ENCODE measurements around the gene WWOX. TPM values are rescaled to one million over a fixed set of nuclear protein-coding genes. Genes with fewer than 3 reads are reported as not detected.

Gene WWOX
- total RNA-seq, 1 experiment from 2014 or later, result 15.6 TPM

DNA sequence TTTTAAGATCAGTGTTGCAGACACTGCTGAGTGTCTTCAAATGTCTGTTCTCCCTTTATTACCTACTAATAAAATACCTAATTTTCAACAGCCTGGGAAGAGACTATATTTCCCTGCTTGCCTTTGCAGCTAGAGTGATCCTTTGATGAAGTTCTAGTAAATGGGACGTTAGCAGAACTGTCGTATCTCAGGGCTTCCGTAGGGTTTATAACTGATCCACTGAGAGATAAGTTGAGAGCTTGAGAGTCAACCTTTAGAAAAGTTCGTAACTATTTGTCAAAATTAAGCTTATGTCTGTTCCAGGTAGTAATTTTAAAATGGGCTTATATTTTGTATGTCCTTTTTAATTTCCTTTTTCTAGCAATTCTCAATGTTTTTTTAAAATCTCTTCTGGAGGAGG is 974.1 kb downstream of the WWOX start:
- Mint-ChIP-seq H3K9me3 (no peaks in the 10 kb centered on the region), H3K4me1 (peaks cover 25 to 27% of the 10 kb centered on the region in 2 experiments), H3K27ac (no peak overlapping the region; a peak in 1 of 7 replicates), H3K27me3 (ENCODE audit: low read depth) (no peaks in the 10 kb centered on the region), H3K4me3 (no peak overlapping the region), H3K36me3 (ENCODE audit: insufficient read depth in 1 of 3, low read depth in 3 of 3) (no peaks in the 10 kb centered on the region; a peak in 1 of 7 replicates)
- no peak overlapping the region for H4K8ac ChIP-seq (replicated peaks; ENCODE audit: insufficient read length, low read depth, low read length)
- no peak overlapping the region for H2AK5ac ChIP-seq (ENCODE audit: insufficient read length, low read length)
- no peak overlapping the region for H3K14ac ChIP-seq (ENCODE audit: insufficient read depth, low read length)
- no peak overlapping the region for H3K4ac ChIP-seq (ENCODE audit: low read depth, low read length)
- TF ChIP-seq, protein P1, sequence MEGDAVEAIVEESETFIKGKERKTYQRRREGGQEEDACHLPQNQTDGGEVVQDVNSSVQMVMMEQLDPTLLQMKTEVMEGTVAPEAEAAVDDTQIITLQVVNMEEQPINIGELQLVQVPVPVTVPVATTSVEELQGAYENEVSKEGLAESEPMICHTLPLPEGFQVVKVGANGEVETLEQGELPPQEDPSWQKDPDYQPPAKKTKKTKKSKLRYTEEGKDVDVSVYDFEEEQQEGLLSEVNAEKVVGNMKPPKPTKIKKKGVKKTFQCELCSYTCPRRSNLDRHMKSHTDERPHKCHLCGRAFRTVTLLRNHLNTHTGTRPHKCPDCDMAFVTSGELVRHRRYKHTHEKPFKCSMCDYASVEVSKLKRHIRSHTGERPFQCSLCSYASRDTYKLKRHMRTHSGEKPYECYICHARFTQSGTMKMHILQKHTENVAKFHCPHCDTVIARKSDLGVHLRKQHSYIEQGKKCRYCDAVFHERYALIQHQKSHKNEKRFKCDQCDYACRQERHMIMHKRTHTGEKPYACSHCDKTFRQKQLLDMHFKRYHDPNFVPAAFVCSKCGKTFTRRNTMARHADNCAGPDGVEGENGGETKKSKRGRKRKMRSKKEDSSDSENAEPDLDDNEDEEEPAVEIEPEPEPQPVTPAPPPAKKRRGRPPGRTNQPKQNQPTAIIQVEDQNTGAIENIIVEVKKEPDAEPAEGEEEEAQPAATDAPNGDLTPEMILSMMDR (conservative IDR thresholded peaks at IDR 0.05), result no peak
- no peak overlapping the region for H3K23ac ChIP-seq (ENCODE audit: insufficient read length, low read depth, low read length)
- no peaks in the 10 kb centered on the region for H3K9me3 ChIP-seq (ENCODE audit: control insufficient read depth, low read depth, low read length)
- no peaks in the 10 kb centered on the region for H3K23me2 ChIP-seq (ENCODE audit: insufficient read length, low read depth, low read length, poor library complexity, severe bottlenecking)
- no peak overlapping the region for H2AFZ ChIP-seq (ENCODE audit: low read length)
- H3T11ph ChIP-seq (ENCODE audit: low read length), result no peak overlapping the region
- H3K79me2 ChIP-seq (ENCODE audit: insufficient read depth, low read length), result no peaks in the 10 kb centered on the region
- H2BK20ac ChIP-seq (ENCODE audit: low read depth, low read length, poor library complexity, severe bottlenecking), result no peak overlapping the region
- no peak overlapping the region for H2BK15ac ChIP-seq (ENCODE audit: low read depth, low read length)
- no peak overlapping the region for H3K27ac ChIP-seq (ENCODE audit: insufficient read length, low read depth, low read length)
- H3K18ac ChIP-seq (ENCODE audit: insufficient read length, low read depth, low read length), result no peak overlapping the region
- no peak for DNase-seq
- no peaks in the 10 kb centered on the region for H4K20me1 ChIP-seq (ENCODE audit: control insufficient read depth, insufficient read depth, insufficient read length)
- no peak overlapping the region for H3K9ac ChIP-seq (ENCODE audit: extremely low read depth, insufficient read length, low read length)
- H3K79me1 ChIP-seq (ENCODE audit: insufficient read depth, low read depth, low read length, poor library complexity, severe bottlenecking), result no peaks in the 10 kb centered on the region
- no peak overlapping the region for H2BK120ac ChIP-seq (ENCODE audit: low read depth, low read length, poor library complexity, severe bottlenecking)
- no peak overlapping the region for H3K4me2 ChIP-seq (ENCODE audit: insufficient read depth, insufficient read length, low read length)
- no peak overlapping the region for H4K91ac ChIP-seq (ENCODE audit: insufficient read length, low read depth, low read length)
- H2BK5ac ChIP-seq (ENCODE audit: insufficient read length, low read length), result no peak overlapping the region
- WGBS (ENCODE audit: extremely low coverage, insufficient read length, low lambda C conversion rate), result no CpG with 5 or more reads among the region's 4 CpGs
- no peak overlapping the region for H3K56ac ChIP-seq (ENCODE audit: insufficient read length, low read depth, low read length)
- no peak overlapping the region for H2BK12ac ChIP-seq (ENCODE audit: insufficient read length, low read depth, low read length)
- H4K5ac ChIP-seq (ENCODE audit: insufficient read length, low read depth, low read length), result no peak overlapping the region
- no peaks in the 10 kb centered on the region for H3K27me3 ChIP-seq (ENCODE audit: insufficient read depth, low read length)
- no peaks in the 10 kb centered on the region; the same call in 1 of the 2 replicates for H3K4me1 ChIP-seq (ENCODE audit: insufficient read depth, low read length)
